GM10248 (cell line): ENCODE results near the gene GCSAM.
"Not testable (repeated sequence)": the region's sequence is repeated elsewhere in the genome, so short reads cannot be mapped to it uniquely, and the experiment has no call there.

Experiments used
- CTCF ChIA-PET: fragments of 300-600 bp; sonication (Branson Sonifier 250); formaldehyde crosslinking; extraction: SDS; loops from one replicate; lab custom pipeline; 2021; ENCODE audit warnings: antibody characterized with exemption; lab: Yijun Ruan, JAX
- POLR2A ChIA-PET: fragments of 350-650 bp; sonication (Branson Sonifier 250); formaldehyde crosslinking; extraction: SDS; loops from one replicate; lab custom pipeline; 2020; ENCODE audit warnings: antibody characterized with exemption; lab: Yijun Ruan, JAX
- DNase-seq: peaks from one replicate; pipeline ENCODE4 v3.0.0; 2012; ENCODE audit errors: extremely low spot score
- CTCF ChIP-seq: IDR thresholded peaks from 2 replicates; pipeline ENCODE4 v1.5.1; 2012; ENCODE audit warnings: mild to moderate bottlenecking, low read depth; ENCODE audit errors: extremely low read depth, missing control alignments, control extremely low read depth

GCSAM gene

GRCh38 chr3:112078125-112079083, 54.6 kb downstream of the GCSAM start:
- ChIA-PET CTCF (interaction anchor here (0.7 to 1.6 kb wide), 3 partner anchors 8 to 65 kb away, joined by 3 read pairs; no protein-coding TSS in a partner anchor), POLR2A (no interaction called here)
- no peak for DNase-seq
- TF ChIP-seq CTCF: no peak

GRCh38 chr3:112074616-112075497, 58.2 kb downstream of the GCSAM start:
- POLR2A ChIA-PET: no interaction called here
- CTCF ChIA-PET: no interaction called here
- DNase-seq: no peak
- no peak for TF ChIP-seq CTCF

- POLR2A ChIA-PET: no interaction called here
- no peak for DNase-seq
- CTCF ChIA-PET: no interaction called here
- TF ChIP-seq CTCF: no peak
Measured at GRCh38 chr3:112074006-112074405, 59.0 kb downstream of the GCSAM start.

- POLR2A ChIA-PET, DNase-seq: not testable (repeated sequence)
Measured at GRCh38 chr3:112072387-112073060, 60.5 kb downstream of the GCSAM start.

More at GRCh38 chr3:112072387-112073060, 60.5 kb downstream of the GCSAM start:
- CTCF ChIA-PET: interaction anchor here (1.5 kb wide), 1 partner anchor 31 kb away, joined by 3 read pairs; no protein-coding TSS in a partner anchor
